OCI-LY7 (cell line): ENCODE results near the gene ARHGEF11. TPM values are rescaled to one million over a fixed set of nuclear protein-coding genes. Genes with fewer than 3 reads are reported as not detected.

ENCODE experiments used
- BruUV-seq: library from RNA; stranded (reverse); fragments of 400-500 nt; replicated peaks from 2 replicates; lab custom pipeline; 2021; lab: Mats Ljungman, UMichigan
- CTCF ChIA-PET: fragments of 300-600 bp; sonication (Branson Sonifier 250); formaldehyde crosslinking; loops from one replicate; lab custom pipeline; 2022; ENCODE audit warnings: antibody characterized with exemption; ENCODE audit not compliant: unreplicated experiment; lab: Charles Lee
- POLR2A ChIA-PET: fragments of 300-600 bp; sonication (Branson Sonifier 250); formaldehyde crosslinking; loops from one replicate; lab custom pipeline; 2022; ENCODE audit warnings: antibody characterized with exemption; lab: Charles Lee
- DNase-seq: peaks from one replicate; pipeline ENCODE4 v3.0.0-alpha.2; 2015; ENCODE audit warnings: low spot score
- H2AFZ ChIP-seq: fragments of 200-600 bp; sonication (generic), shearing (Covaris generic); 2 replicates; pipeline ENCODE4 v1.6.1; 2014; ENCODE audit warnings: mild to moderate bottlenecking, antibody characterized with exemption, low read length, moderate library complexity
- H3K27ac ChIP-seq: fragments of 200-600 bp; sonication (generic); 2 replicates; pipeline ENCODE4 v1.5.1; 2014; ENCODE audit warnings: mixed run types, low read depth, mild to moderate bottlenecking, moderate library complexity, low read length, inconsistent platforms; ENCODE audit not compliant: poor library complexity, severe bottlenecking
- H3K36me3 ChIP-seq: fragments of 200-600 bp; sonication (generic); 2 replicates; pipeline ENCODE4 v1.6.1; 2014; ENCODE audit warnings: mild to moderate bottlenecking, antibody characterized with exemption, low read length, moderate library complexity, mixed read lengths; ENCODE audit not compliant: insufficient read depth
- H3K4me1 ChIP-seq: fragments of 200-600 bp; sonication (generic); 2 replicates; pipeline ENCODE4 v1.5.1; 2014; ENCODE audit warnings: mild to moderate bottlenecking, low read length; ENCODE audit not compliant: insufficient read depth, poor library complexity, severe bottlenecking
- H3K4me2 ChIP-seq: fragments of 200-600 bp; sonication (generic); 2 replicates; pipeline ENCODE4 v1.6.1; 2014; ENCODE audit warnings: mild to moderate bottlenecking, low read length
- H3K4me3 ChIP-seq: fragments of 200-600 bp; sonication (generic); 2 replicates; pipeline ENCODE4 v1.5.1; 2014; ENCODE audit warnings: mild to moderate bottlenecking, low read depth, low read length; ENCODE audit not compliant: poor library complexity, severe bottlenecking
- H3K79me2 ChIP-seq: fragments of 200-600 bp; sonication (generic); 2 replicates; pipeline ENCODE4 v1.6.1; 2016; ENCODE audit warnings: low read depth, mild to moderate bottlenecking, low read length, moderate library complexity, mixed read lengths; ENCODE audit not compliant: insufficient read depth
- H3K9me2 ChIP-seq: fragments of 200-600 bp; sonication (generic); 2 replicates; pipeline ENCODE4 v1.6.1; 2016; ENCODE audit warnings: mild to moderate bottlenecking, low read length, mixed read lengths; ENCODE audit not compliant: insufficient read depth
- H3K9me3 ChIP-seq: fragments of 200-600 bp; sonication (generic); 2 replicates; pipeline ENCODE4 v1.6.1; 2014; ENCODE audit warnings: mild to moderate bottlenecking, mixed run types, low read length, mixed read lengths
- H4K20me1 ChIP-seq: fragments of 200-600 bp; sonication (generic); 2 replicates; pipeline ENCODE4 v1.6.1; 2014; ENCODE audit warnings: mild to moderate bottlenecking, antibody characterized with exemption, low read length, moderate library complexity, mixed read lengths; ENCODE audit not compliant: insufficient read depth
- EZH2phosphoT487 ChIP-seq: fragments of 200-600 bp; sonication (generic); IDR thresholded peaks from 2 replicates; pipeline ENCODE4 v1.6.1; 2018; ENCODE audit warnings: low read depth, borderline replicate concordance, mild to moderate bottlenecking, mixed run types, antibody characterized with exemption, low read length, moderate library complexity, mixed read lengths
- intact Hi-C: fragments of 100-400 bp; cut with micrococcal nuclease; formaldehyde crosslinking; loops from one replicate; pipeline ENCODE4 v1.10.0; 2022; ENCODE audit not compliant: unreplicated experiment
- total RNA-seq, 2 experiments: library from RNA; depleted of rRNA in 1 of 2; stranded (reverse); fragments of >200 nt in 1 of 2; shearing (Covaris generic) in 1 of 2; gene quantifications; 2 replicates each; pipeline ENCODE4 v1.2.3, GENCODE V29; 2014 to 2022
- TF ChIP-seq, protein P1 (sequence below): fragments of 200-600 bp; sonication (generic); conservative IDR thresholded peaks from 2 replicates; pipeline ENCODE4 v1.5.1; 2014; ENCODE audit warnings: mild to moderate bottlenecking, antibody characterized with exemption, low read length, moderate library complexity, mixed read lengths

Gene ARHGEF11
- total RNA-seq, 2 experiments from 2014 or later = 1.5 to 3.4 TPM

DNA sequence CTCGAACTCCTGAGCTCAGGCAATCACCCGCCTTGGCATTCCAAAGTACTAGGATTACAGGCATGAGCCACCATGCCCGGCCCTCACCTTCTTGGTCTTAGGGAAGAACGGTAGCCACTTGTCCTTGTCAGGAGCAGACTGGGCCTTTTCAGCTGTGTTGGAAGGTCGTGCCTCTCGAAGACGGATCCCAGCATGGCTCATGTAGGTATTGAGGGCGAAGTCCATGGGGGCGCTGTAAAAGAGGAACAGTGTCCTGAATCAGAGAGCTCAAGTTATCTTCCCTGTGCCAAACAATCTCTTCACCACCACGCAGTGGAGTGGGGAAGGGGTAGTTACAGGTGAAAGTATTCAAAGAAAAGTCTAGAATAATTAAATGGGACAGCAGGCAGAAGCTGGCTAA lies 89.2 kb downstream of the ARHGEF11 start:
- no peak for DNase-seq
- Histone ChIP-seq H3K9me3 (no peaks in the 10 kb centered on the region), H3K4me3 (no peak overlapping the region), H2AFZ (no peak overlapping the region), H3K79me2 (no peaks in the 10 kb centered on the region), H3K36me3 (no peaks in the 10 kb centered on the region), H3K4me1 (no peaks in the 10 kb centered on the region), H3K4me2 (no peak overlapping the region), H3K9me2 (no peaks in the 10 kb centered on the region), H3K27ac (no peak overlapping the region), H4K20me1 (no peaks in the 10 kb centered on the region)
- intact Hi-C loops = no loop called here
- TF ChIP-seq, protein P1, sequence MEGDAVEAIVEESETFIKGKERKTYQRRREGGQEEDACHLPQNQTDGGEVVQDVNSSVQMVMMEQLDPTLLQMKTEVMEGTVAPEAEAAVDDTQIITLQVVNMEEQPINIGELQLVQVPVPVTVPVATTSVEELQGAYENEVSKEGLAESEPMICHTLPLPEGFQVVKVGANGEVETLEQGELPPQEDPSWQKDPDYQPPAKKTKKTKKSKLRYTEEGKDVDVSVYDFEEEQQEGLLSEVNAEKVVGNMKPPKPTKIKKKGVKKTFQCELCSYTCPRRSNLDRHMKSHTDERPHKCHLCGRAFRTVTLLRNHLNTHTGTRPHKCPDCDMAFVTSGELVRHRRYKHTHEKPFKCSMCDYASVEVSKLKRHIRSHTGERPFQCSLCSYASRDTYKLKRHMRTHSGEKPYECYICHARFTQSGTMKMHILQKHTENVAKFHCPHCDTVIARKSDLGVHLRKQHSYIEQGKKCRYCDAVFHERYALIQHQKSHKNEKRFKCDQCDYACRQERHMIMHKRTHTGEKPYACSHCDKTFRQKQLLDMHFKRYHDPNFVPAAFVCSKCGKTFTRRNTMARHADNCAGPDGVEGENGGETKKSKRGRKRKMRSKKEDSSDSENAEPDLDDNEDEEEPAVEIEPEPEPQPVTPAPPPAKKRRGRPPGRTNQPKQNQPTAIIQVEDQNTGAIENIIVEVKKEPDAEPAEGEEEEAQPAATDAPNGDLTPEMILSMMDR = no peak
- no peak for TF ChIP-seq EZH2phosphoT487
- POLR2A ChIA-PET = no interaction called here
- no TSS peak for BruUV-seq
- CTCF ChIA-PET = no interaction called here

DNA sequence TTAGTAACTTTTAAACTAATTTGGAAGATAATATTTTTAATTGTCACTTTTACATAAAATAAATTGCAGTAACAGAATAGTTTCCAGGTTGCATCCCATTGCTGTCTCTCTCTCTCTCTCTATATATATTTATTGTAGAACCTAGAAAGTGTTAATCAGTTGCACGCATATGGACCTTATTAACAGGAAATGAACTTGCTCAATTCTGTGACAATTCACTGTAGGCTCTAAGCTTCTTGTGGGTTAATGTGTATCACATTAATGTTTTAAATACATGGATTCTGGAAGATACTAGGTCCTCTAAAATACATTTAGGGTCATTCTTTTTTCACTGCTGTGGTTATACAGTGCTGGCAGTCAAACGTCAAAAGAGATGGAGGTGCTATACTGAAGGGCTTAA lies 92.0 kb downstream of the ARHGEF11 start:
- H3K4me3 ChIP-seq = no peak overlapping the region
- TF ChIP-seq, protein P1 = no peak
- no peak for TF ChIP-seq EZH2phosphoT487
- H3K9me2 ChIP-seq = no peaks in the 10 kb centered on the region
- no peaks in the 10 kb centered on the region for H3K36me3 ChIP-seq
- H3K9me3 ChIP-seq = no peaks in the 10 kb centered on the region
- no peak overlapping the region for H2AFZ ChIP-seq
- no peaks in the 10 kb centered on the region for H3K79me2 ChIP-seq
- H3K4me1 ChIP-seq = no peaks in the 10 kb centered on the region
- intact Hi-C loops = no loop called here
- DNase-seq = no peak
- no TSS peak for BruUV-seq
- no peak overlapping the region for H3K27ac ChIP-seq
- ChIA-PET POLR2A (interaction anchor here (0.6 to 0.7 kb wide), 2 partner anchors 15 to 1350 kb away, joined by 3 read pairs; no protein-coding TSS in a partner anchor), CTCF (no interaction called here)
- H3K4me2 ChIP-seq = no peak overlapping the region
- H4K20me1 ChIP-seq = no peaks in the 10 kb centered on the region

DNA sequence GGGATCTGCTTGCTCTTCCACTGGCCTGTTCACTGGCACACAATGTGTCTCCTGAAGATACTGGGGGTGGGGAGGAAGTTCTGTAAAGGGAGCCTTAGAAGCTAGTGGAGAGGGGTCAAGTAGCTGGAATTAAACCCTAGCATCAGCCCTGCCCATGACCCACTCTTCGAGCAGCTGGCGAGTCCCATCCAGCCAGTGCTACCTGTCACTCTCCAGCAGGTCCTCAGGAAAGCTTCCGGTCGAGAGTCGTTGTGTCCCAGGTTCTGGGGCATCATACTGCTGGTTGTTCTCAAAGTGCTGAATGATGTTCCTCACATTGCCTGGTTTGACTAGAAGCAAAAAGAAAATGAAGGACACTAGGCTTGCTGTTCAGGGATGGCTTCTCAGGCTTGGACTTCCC lies 94.2 kb downstream of the ARHGEF11 start:
- Histone ChIP-seq H3K36me3 (no peaks in the 10 kb centered on the region), H3K9me3 (no peaks in the 10 kb centered on the region), H4K20me1 (no peaks in the 10 kb centered on the region), H3K27ac (no peak overlapping the region), H3K4me3 (no peak overlapping the region), H3K4me2 (no peak overlapping the region), H3K9me2 (no peaks in the 10 kb centered on the region), H2AFZ (no peak overlapping the region), H3K79me2 (no peaks in the 10 kb centered on the region), H3K4me1 (no peaks in the 10 kb centered on the region)
- no peak for DNase-seq
- ChIA-PET POLR2A (interaction anchor here (0.6 kb wide), 1 partner anchor 1176 kb away, joined by 4 read pairs; no protein-coding TSS in a partner anchor), CTCF (no interaction called here)
- no TSS peak for BruUV-seq
- intact Hi-C loops = no loop called here
- TF ChIP-seq EZH2phosphoT487 = no peak
- TF ChIP-seq, protein P1 = no peak
